Heart left ventricle (tissue), 13 donors: Measurements from ENCODE around the gene HIC1.

Experiments used
- CTCF ChIP-seq, 12 donors: fragments of 200-600 bp; sonication (generic) in 4 of 12; IDR thresholded peaks; one replicate each; pipeline versions ENCODE4 v1.5.0 to v1.8.0; 2018 to 2022; ENCODE audit warnings: antibody characterized with exemption in 12 of 12, mild to moderate bottlenecking in 5 of 12
- POLR2A ChIP-seq, 2 donors: fragments of 450-650 bp; IDR thresholded peaks; one replicate each; pipeline ENCODE4 v1.6.1; 2017; ENCODE audit warnings: antibody characterized with exemption in 2 of 2, mild to moderate bottlenecking in 2 of 2, moderate library complexity in 2 of 2
- donor health status: ischemic (EF 13 %, LVEDD 7.1; RV severe dilation, severe dysfunction).
- donor health status: DM: no; HTN: yes; CAD: no.
- donor health status: DM: no; HTN: no; CAD: no.
- donor health status: ischemic (EF 25% LVEDD 6.9; RV normal size, moderate dysfunction).
- donor health status: ischemic (EF 25% LVEDD 5.7; RV mildly dilated, moderate dysfunction).
- donor health status: ischemic (EF 35%, LVEDD 5.7; RV mildly dilated, moderate dysfunction).
- donor health status: nonischemic (EF 11% LVEDD 7.7; RV severe dilation, severe dysfunction).
- donor health status: DM: yes; HTN: yes; CAD: no.
- donor health status: PGD.
- donor health status: ischemic (EF 29% LVEDD 5.4; RV normal size, mild dysfunction).
- donor health status: nonischemic (EF 23%, LVEDD 6.1; RV moderate dilation, normal function).

GRCh38 chr17:2111691-2112090, 56.8 kb downstream of the HIC1 start:
- TF ChIP-seq POLR2A (IDR thresholded peaks at IDR 0.05) (no peak), CTCF (IDR thresholded peaks at IDR 0.05) (no peak)
